Glomerular endothelial cell (primary cell): ENCODE results near the gene FGF14. TPM values are rescaled to one million over a fixed set of nuclear protein-coding genes. Genes with fewer than 3 reads are reported as not detected.
"Not testable (repeated sequence)": the region's sequence is repeated elsewhere in the genome, so short reads cannot be mapped to it uniquely, and the experiment has no call there.

Source experiments
- DNase-seq: peaks from one replicate; pipeline ENCODE4 v3.0.0-alpha.2; 2011; ENCODE audit warnings: low read depth, low spot score; ENCODE audit errors: extremely low read depth
- total RNA-seq: library from RNA; depleted of rRNA; stranded (reverse); fragments of >200 nt; gene quantifications from 2 replicates; pipeline ENCODE4 v1.2.3, GENCODE V29; 2015

Gene FGF14
- total RNA-seq, 1 donor from 2014 or later, result 0.06 TPM

DNA sequence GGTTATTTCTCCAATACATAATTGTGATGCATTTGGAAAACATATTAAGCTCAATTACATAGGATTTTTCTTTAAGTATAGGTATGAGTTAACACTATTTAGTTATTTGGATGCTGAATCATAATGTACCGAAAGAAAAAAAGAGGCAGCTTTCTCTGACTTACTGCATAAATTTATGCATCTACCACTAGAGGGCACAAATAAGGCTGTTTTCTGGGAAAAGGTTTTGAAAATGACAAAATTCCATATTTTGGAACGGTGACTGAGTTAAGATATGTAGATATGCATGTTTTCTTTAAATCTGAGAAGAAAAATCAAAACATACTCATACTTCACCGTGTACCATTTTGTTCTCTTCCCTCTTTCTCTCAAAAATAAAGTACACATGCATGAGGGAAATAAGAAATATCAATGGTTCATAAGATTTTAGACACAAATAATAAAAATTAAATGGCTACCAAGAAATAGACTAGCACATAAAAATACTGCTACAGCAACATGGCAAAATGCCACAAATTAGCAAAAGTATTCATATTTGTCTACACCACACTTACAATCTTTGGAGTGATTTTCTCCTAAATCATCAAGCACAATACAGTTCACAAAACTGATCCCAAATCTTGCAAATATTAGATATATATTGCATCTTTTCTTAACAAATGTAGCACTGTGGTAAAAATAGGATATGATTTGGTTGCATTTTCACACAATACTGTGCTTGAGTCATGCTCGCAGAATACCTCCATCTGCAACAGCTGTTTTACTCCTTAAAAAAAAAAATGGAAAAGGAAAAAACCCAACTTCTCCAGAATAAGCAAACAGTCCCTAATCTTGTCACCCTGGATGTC is 260.0 kb downstream of the FGF14 start:
- no peak for DNase-seq

DNA sequence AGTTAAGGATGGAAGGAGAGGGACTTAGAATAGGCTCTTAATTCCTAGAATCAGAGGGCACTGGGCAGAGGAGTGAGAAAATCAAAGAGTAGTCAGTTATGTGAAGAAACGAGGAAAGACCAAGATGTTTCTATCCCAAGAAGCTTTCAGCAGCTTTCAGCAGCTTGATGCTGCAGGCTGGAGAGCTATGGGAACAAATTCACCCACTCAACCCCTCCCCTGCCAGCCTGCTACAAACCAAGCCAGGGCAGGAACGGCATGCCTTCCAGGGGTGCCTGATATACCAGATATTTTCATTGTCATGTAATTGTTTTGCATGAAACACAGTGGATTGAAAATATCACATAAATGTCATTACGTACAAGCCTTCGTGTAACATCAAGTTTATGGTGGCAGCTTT is 262.2 kb downstream of the FGF14 start:
- no peak for DNase-seq

DNA sequence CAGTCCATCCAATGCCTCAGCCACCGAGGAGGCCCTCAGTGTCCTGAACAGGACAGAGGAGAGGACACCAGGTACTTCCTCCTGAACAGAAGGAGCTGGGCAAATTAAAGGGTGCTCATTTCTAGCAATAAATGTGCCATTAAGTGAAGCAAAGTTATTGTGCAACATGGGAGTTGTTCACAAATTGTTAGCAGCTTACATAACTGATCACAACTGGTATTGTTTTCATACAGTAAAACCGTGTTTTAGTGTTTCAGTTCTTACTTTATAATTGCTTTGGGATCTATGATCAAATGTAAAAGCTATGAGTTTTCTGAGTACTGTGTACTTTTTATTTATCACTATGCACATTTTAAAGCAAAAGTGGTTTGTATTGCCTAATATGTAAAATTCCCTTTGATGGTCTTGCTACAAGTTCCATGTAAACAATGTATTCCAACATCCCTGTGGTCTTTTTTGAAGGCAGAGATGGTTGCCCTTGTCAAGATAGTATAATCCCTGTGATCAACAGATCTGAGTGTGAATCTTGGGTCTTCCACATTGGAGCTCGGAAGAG is 263.1 kb downstream of the FGF14 start:
- DNase-seq, result no peak

DNA sequence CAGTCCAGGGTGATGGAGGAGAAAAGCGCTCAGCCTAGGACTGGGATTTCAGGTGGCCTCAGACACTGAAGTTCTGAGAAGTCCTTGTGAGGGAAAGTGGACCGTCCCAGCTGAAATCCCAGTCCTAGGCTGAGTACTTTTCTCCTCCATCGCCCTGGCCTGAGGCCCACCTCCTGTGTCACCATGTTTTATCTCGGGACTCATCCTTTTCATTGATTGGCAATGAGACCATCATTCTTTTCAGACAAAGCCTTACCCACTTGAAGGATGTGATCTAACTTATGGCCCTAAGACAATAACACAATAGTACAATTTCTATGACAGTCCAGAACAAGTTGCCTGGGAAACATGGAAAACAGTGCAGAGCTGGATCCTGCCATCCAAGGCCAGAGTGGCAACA is 263.9 kb downstream of the FGF14 start:
- DNase-seq, result not testable (repeated sequence)

DNA sequence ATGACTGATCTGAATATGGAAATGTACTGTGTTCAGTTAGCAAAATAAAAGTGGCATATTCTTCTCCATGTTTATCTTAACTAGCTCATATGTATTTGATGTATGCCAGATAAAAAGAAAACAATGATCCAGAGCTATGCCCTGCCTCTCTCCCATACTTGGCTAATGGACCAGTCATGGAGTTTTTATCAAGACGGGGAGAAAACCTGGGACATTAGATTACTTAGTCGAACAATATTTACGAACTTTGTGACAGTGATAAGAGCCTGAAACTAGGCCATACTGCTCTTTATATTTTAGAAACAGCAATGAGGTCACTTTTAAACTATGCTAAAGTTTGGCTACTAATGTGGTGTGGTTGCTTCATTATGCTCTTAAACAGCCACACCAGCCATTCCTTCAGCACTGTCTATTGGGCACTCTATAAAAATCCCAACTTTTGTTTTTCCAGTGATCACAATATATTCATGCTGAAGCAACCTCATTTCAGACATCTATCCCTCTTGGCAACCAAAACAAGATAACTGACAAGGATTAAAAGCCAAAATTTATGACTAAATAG is 265.0 kb downstream of the FGF14 start:
- DNase-seq, result no peak

DNA sequence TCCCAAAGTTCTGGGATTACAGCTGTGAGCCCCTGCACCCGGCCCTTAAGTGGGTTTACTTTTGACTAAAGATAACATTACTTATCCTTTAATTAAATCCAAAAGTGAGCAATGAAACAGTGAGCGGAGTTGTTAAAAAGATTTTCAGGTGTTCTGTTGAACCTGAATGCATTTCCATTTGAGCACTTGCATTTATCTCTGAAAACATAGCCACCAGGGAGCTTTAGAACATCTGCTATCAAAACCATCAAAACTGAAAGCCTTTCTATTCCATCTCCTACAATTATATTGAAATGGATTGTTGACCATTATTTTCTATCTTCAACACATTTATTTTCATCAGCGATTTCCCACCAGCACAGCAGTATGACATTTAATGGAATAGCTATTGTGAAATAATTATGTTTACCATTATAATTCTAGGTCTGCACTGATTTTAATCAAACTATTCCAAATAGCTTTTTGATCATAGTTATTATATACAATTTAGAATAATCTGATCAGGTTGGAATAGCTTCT is 269.0 kb downstream of the FGF14 start:
- no peak for DNase-seq

DNA sequence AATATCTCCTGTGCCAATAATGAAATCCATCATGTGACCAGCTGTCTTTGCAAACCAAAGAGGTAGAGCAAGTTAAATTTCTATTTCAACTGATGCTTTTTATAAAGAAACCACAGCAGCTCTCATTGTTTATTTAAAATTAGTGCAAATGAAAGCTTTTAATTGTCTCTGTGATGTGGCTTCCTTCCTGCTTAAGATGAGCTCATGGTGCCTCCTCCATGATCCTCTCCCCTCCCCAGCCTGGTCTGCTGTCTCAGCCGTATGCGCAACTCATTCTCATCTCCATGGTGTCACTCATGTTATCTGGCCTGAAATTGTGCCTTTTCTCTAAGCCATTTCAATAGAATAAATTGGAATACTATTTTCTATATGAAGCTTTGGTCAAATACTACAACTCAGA is 270.6 kb downstream of the FGF14 start:
- DNase-seq, result no peak

DNA sequence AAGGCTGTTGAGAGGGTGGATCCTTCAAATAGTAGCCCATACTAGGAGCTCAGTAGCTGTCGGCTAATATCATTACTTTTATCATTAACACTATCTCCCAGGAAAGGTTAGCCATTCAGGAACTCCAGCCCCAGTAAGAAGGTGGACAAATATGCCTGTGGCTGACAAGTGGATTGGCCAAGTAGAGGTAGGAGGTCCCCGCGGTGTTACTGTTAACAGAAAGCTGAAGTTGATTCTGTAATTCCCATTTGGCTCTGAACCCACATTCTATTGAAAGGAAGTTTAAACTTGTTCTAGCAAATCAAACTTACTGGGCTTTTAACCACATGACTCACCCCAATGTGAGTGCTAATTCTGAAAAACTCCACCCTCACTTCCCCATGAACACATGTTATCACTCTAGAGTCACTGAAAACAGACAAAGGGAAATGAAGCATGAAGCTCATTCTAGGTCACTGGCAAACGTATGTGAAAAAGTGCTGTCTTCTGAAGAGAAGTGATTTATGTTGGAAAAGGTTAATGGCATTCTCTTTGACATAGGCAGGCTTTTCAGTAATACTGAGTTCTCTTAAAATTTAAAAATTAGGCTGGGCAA is 273.5 kb downstream of the FGF14 start:
- no peak for DNase-seq

DNA sequence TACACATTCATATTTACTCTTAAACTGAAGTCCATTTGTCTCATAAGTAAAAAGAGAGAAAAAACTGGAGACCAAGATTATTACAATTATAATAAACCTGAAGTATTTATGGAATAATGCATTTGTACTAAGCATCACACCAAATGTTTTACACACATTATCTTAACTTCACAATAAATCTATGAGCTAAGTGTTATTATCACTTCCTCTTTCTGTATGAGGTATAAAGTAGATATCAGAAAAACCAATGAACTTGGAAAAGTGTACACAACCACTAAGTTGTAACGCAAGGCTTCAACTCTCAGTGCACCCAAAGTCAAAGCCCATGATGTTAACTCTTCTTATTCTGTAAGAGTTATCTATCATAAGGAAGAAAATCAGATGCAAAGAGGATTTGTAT is 274.7 kb downstream of the FGF14 start:
- DNase-seq, result no peak

DNA sequence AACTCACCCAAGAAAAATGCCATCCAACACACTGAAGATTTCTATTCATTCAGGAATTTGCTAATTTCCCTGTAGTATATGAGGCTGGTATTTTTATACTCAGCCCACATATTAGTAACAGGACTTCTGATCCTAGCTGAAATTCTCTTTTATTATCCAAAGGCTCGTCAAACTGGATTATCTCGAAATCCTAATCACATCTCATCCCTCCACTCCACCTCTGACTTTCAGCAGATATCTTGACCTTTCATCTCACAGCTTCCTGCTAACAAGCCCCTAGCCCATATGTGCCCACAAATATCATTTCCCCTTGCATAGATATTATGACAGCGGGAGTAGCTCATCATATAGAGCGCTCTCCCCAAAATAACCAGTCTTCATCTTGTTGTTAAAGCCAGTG is 279.7 kb downstream of the FGF14 start:
- no peak for DNase-seq

DNA sequence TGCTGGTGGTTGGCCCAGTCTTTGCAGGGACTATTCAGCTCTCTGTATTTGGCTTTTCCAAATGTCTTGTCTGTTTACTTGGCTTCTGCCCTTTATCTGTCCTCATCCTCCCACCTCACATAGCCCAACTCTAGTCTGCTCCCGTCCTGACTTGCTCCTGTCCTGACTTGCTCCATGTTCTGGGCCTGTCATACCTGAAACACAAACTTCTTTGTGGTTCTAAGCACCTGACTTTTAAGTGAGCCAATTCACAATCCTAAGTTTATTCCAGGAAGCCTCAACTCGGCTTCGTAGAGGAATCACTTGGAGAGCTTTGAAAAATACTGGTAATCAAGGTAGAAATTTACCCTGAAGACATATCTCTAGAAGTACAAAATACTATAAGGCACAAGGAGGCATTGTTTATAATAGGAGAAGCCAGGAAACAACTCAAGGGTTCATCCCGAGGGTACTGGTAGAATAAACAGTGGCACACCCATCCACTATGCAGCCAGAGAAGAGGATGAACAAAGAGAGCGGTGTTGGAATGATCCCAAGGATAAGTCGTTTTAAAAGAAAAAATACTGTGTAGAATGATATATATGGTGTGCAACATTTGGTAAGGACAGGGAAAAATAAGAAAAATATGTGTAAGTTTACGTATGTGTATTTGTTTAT is 284.5 kb downstream of the FGF14 start:
- DNase-seq, result no peak

DNA sequence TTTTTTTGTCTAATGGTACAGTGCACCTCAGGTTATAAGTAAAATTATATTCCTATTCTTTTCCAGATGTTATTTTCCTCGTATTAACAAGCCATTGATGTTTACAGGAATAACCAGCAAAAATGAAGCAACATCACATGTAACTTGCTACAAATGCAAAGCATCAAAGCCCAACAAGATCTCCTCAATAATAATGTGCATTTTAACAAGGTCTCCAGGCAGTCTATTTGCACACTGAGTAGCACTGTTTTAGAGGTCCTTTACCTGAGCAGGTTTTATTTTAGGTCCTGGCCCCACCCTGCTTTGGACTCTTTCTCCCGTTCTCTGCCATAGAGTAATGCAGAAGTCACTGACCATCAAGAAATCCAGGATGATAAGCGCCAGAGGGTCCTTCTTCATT is 298.4 kb downstream of the FGF14 start:
- no peak for DNase-seq

DNA sequence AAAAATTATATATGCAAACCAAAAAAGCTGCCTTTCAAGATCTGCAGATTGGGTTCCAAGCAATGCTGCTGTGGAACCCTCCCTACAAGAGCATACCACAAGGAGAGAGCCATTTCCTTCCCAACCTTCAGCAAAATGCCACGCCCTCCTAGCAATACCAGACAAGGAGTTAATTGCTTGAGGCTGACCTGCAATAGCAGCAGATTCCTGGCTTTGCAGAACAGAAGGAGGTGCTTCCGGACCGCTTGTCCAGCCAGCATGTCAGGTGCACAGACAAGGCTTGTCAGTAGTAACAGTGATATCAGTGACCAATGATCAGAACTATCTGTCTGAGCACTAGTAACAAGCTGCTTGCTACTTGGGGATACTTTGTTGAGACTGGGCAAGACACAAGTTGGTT is 301.6 kb downstream of the FGF14 start:
- no peak for DNase-seq

DNA sequence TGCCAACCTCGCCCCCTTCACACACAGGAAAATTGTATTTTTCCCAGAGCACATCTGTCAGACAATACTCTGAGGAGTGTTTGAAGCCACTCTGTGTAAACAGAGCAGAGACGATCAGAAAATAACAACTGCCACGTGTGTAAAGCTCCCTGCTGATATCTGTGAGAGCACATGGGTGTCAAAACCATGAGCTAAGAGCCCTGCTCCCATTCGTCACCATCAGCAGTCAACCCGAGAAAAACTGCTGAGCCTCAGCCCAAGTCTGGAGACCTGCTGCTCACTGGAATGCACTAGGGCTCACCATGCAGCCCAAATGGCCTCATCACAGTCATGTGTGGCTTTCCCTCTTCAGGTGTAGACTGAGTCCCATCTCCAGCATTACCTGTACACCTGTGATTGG is 304.1 kb downstream of the FGF14 start:
- no peak for DNase-seq

DNA sequence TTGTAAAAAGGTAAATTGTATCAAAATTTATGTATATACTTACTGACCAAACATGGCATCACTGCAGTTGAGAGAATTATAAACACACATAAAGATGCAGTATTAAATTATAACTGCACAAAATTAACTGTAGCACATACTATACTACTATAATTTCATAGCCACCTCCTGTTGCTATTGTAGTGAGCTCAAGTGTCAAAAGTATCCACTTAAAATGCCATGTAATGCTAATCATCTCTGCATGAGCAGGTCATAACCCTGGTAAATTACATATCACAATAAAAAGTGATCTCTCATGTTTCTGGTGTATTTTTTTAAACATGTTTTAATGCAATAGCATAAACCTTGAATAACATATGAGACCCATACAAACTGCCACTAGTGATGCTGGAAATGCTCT is 308.6 kb downstream of the FGF14 start:
- not testable (repeated sequence) for DNase-seq

DNA sequence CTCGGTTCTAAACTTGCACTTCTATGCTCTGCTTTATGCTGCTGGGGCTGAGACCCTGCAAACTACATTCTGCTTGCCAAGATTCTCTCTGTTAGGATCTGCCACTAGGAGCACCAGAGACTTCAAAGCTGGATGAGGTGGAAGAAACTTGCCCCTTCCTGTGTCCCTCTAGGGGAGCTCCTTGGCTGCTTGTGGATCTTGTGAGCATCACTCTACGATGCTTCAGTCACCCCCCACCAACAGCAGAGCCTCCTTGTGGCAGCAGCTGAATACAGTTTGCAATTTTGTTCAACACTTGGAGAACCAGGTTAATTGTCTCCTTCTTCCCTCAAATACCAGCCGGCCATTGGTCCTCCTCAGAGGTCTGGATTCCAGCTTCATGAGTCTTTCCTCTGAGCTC is 310.6 kb downstream of the FGF14 start:
- no peak for DNase-seq

DNA sequence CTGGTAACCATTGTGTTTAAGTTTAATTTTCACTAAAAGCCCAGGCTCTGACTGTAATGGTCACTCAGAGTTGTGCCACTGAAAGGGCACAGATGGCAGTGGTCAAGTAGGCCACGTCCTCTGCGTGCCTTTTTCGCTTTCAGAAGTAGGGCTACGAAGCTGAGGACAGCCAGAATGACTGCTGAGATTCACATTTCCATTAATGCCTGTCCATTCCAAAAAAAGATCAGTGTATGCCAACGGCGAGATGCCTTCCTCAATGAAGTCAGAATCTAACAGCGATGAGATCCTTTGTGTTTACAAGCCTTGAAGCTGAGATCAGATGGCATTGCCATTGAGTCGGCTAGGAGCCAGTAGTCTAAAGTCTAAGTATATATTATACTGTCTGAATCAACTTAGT is 311.3 kb downstream of the FGF14 start:
- no peak for DNase-seq

DNA sequence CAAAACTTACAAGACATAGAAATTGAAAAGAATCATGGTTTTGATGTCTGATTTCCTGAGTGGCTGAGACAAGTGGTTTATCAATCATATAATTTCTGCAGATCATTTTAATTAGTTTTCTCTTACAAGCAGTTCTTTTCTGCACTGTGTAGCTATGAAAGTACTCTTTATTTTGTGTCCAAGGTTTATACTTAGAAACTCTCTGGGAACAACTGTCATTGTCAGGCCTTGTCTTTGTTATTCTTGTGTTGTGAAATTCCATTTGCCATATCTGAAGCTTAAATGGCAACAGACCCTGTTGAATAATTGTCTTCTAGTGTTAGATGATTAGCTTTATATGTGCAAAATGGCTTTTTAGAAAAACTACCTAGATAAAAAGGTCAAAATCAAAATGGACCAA is 312.1 kb downstream of the FGF14 start:
- DNase-seq, result no peak

DNA sequence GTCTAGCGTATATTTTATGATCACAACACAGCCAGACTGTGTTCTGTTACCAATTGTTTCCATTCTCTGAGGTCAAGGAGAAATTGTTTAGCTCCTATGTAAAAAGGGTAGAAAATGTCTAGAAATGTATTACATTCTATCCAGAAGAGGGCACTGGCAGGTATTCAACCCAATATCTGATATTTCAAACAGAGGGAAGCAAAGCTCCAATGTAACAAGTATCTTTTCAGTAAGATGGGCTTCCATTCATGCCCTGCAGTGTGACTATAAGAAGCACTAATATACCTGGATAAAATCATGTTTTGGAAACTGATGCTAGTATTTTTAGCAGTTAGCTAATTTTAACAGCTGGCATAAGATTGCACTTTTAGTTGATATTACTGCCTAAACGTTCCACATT is 312.7 kb downstream of the FGF14 start:
- DNase-seq, result no peak

DNA sequence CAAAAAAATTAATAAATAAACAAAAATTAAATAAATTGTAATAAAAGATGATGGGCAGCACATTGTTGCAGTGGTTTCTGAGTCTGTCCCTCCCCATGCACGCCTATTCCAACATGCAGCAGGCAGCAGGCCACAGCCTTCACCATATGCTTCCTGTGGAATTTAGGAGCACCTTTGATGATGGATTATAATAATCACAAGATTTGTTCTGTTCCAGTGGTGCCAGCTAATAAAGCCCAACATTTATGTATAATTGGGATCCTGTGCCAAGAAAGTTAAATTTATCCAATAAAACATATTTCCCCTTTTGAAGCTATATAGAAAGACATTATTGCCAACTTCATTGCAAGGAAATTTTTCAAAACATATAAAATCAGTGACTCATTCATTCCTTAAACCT is 328.6 kb downstream of the FGF14 start:
- DNase-seq, result no peak

DNA sequence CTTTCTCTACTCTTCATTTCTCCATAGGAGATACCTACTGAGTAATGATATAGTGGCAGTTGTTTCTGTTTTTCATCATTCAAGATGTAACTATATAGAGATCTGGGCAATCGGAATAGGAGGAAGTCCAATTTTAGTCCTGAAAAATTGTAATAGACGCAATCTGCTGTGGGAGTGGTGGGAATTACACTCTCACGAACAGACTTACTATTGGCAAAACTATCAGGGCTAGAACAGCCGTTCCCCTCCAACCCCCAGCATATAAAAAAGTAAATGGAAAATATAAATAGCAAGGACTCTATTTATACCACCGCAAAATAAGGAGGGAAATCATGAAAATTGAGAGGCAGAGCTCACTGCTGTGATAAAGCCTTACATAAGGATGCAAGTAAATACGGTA is 330.1 kb downstream of the FGF14 start:
- DNase-seq, result no peak
